SU-DHL-6 (cell line): ENCODE data around the gene TRIP6.

Experiments
- CTCF ChIP-seq: fragments of 200-600 bp; sonication (generic); IDR thresholded peaks from one replicate; pipeline ENCODE4 v1.5.1; 2017; ENCODE audit warnings: antibody characterized with exemption, mild to moderate bottlenecking, low read length, moderate library complexity; ENCODE audit not compliant: insufficient read depth, poor library complexity, severe bottlenecking
- EZH2phosphoT487 ChIP-seq: fragments of 200-600 bp; sonication (generic), shearing (Covaris generic); conservative IDR thresholded peaks from 2 replicates; pipeline ENCODE4 v1.6.1; 2018; ENCODE audit warnings: mild to moderate bottlenecking, antibody characterized with exemption, low read length, moderate library complexity, mixed read lengths

GRCh38 chr7:100875356-100875751 lies 8.2 kb downstream of the TRIP6 start:
- TF ChIP-seq CTCF (no peak), EZH2phosphoT487 (no peak)
